SH-SY5Y (cell line): ENCODE measurements around the gene VSIG8.

ENCODE experiments used
- GATA2 ChIP-seq: IDR thresholded peaks from 2 replicates; pipeline ENCODE4 v1.6.1; 2011; ENCODE audit warnings: mild to moderate bottlenecking, low read depth, low read length
- GATA3 ChIP-seq: IDR thresholded peaks from 2 replicates; pipeline ENCODE4 v1.6.1; 2011; ENCODE audit warnings: low read depth, mild to moderate bottlenecking, low read length, moderate library complexity

GRCh38 chr1:159877695-159878444, 15.4 kb upstream of the VSIG8 start:
- TF ChIP-seq GATA2, result no peak
- no peak for TF ChIP-seq GATA3
